Lower lobe of right lung (tissue), 2 donors: ENCODE data around the gene ZNF280D. TPM values are rescaled to one million over a fixed set of nuclear protein-coding genes. Genes with fewer than 3 reads are reported as not detected.
A peak's percentile ranks its signal among the peaks of the same experiment; 100 is the strongest.
"Not testable (repeated sequence)": the region's sequence is repeated elsewhere in the genome, so short reads cannot be mapped to it uniquely, and the experiment has no call there.

Experiments used
- ATAC-seq, 2 donors: fragments of 200-7000 bp; cut with Tn5 transposase; one replicate each; pipeline ENCODE4 v1.9.1; 2020 to 2022; ENCODE audit warnings: mild to moderate bottlenecking in 2 of 2, moderate library complexity in 2 of 2
- DNase-seq: peaks from one replicate; pipeline ENCODE4 v3.0.0-alpha.2; 2020
- H3K27ac ChIP-seq: fragments of 200-600 bp; one replicate; pipeline ENCODE4 v1.8.0; 2022
- H3K27me3 ChIP-seq: fragments of 200-600 bp; one replicate; pipeline ENCODE4 v1.8.0; 2022; ENCODE audit warnings: low read depth
- H3K36me3 ChIP-seq: fragments of 200-600 bp; one replicate; pipeline ENCODE4 v1.8.0; 2022; ENCODE audit warnings: mild to moderate bottlenecking
- H3K4me1 ChIP-seq: fragments of 200-600 bp; one replicate; pipeline ENCODE4 v1.8.0; 2022
- H3K4me3 ChIP-seq: fragments of 200-600 bp; one replicate; pipeline ENCODE4 v1.8.0; 2022; ENCODE audit warnings: mild to moderate bottlenecking
- H3K9me3 ChIP-seq: fragments of 200-600 bp; one replicate; pipeline ENCODE4 v1.8.0; 2022
- intact Hi-C: fragments of 100-400 bp; cut with DNase I; formaldehyde crosslinking; loops from one replicate; pipeline ENCODE4 v1.11.0; 2022
- long read RNA-seq: library from polyadenylated mRNA; unstranded; transcript quantifications from one replicate; pipeline ENCODE4 v2.0.0, GENCODE V29; 2021
- total RNA-seq: library from RNA; stranded (reverse); fragmentation: NEBNext Ultra II Directional; extraction: Animal tissue kit (Norgen Biotek cat#: 25700); gene quantifications from one replicate; pipeline ENCODE4 v1.2.1, GENCODE V29; 2021
- TF ChIP-seq, protein P1 (sequence below): fragments of 200-600 bp; IDR thresholded peaks from one replicate; pipeline ENCODE4 v1.8.0; 2022; ENCODE audit warnings: antibody characterized with exemption, mild to moderate bottlenecking
- donor health status: DM: no; HTN: yes; CAD: no; lungs with severe emphysema.

Gene ZNF280D, protein sequence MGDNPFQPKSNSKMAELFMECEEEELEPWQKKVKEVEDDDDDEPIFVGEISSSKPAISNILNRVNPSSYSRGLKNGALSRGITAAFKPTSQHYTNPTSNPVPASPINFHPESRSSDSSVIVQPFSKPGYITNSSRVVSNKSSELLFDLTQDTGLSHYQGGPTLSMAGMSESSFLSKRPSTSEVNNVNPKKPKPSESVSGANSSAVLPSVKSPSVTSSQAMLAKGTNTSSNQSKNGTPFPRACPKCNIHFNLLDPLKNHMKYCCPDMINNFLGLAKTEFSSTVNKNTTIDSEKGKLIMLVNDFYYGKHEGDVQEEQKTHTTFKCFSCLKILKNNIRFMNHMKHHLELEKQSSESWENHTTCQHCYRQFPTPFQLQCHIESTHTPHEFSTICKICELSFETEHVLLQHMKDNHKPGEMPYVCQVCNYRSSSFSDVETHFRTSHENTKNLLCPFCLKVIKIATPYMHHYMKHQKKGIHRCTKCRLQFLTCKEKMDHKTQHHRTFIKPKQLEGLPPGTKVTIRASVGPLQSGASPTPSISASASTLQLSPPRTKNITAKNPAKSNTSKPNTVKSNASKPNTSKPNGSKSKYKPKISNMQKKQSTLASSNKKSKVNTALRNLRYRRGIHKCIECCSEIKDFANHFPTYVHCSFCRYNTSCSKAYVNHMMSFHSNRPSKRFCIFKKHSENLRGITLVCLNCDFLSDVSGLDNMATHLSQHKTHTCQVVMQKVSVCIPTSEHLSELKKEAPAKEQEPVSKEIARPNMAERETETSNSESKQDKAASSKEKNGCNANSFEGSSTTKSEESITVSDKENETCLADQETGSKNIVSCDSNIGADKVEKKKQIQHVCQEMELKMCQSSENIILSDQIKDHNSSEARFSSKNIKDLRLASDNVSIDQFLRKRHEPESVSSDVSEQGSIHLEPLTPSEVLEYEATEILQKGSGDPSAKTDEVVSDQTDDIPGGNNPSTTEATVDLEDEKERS
- 57.1 TPM for total RNA-seq
- long read RNA-seq, partial matches to known transcripts: 4 of 6 reads
- long read RNA-seq, other reads (novel, unspliced or antisense): 2 of 6 reads

DNA sequence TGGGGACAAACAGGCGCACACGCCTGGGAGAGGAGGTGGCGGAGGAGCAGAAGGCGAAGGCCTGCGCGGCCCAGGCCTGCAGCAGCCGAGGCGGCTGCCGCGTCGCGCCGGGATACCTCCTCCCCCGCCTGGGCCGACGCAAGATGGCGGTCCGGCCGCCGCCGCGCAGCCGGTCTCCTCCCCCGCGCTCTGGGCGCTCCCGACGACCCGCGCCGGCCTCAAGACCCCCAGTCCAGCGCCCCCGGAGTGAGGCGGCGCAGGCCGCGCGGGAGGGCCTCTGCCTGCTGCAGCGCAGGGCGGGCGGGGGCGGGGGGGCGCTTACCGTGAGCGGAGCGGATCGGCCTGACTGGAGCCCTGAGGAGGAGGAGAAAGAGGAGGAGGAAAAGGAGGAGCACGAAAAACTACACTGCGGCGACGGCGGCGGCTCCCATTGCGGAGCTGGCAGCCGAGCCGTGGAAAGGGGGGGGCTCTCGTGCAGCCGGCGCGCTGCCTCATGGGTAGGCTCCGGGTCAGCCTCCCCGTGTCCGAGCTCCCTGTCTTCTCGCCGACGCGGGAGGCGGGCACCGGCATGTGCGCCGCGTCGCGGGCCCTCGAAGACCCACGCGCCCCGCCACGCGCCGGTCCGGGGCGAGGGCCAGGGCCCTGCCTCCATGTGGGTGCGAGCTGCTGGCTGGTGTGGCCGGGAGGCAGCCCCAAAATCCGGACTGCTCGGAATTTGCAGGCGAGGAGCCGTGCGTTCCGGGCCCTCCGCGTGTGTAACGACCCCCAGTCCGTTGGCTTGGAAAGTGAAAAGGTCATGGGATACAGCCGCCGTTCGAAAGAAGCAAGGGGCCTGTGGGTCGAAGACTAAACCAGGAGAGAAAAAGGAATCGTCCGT lies at the start of gene ZNF280D:
ZNF280D (minus strand) TSS at position 374 of the 877 bp plus-strand sequence. CDS start 26,400 bp downstream, outside the sequence.
- TF ChIP-seq, protein P1, sequence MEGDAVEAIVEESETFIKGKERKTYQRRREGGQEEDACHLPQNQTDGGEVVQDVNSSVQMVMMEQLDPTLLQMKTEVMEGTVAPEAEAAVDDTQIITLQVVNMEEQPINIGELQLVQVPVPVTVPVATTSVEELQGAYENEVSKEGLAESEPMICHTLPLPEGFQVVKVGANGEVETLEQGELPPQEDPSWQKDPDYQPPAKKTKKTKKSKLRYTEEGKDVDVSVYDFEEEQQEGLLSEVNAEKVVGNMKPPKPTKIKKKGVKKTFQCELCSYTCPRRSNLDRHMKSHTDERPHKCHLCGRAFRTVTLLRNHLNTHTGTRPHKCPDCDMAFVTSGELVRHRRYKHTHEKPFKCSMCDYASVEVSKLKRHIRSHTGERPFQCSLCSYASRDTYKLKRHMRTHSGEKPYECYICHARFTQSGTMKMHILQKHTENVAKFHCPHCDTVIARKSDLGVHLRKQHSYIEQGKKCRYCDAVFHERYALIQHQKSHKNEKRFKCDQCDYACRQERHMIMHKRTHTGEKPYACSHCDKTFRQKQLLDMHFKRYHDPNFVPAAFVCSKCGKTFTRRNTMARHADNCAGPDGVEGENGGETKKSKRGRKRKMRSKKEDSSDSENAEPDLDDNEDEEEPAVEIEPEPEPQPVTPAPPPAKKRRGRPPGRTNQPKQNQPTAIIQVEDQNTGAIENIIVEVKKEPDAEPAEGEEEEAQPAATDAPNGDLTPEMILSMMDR: no peak
- Histone ChIP-seq H3K27ac (peak within 1 kb of the TSS; percentile 97), H3K4me1 (peaks cover 43% of the 10 kb centered on the region), H3K27me3 (no peaks in the 10 kb centered on the region), H3K9me3 (no peaks in the 10 kb centered on the region), H3K4me3 (peak within 1 kb of the TSS; percentile 67), H3K36me3 (no peaks in the 10 kb centered on the region)
- peak; percentile 97 to 98 for ATAC-seq
- intact Hi-C loops: no loop called here
- DNase-seq: peak; percentile 95

DNA sequence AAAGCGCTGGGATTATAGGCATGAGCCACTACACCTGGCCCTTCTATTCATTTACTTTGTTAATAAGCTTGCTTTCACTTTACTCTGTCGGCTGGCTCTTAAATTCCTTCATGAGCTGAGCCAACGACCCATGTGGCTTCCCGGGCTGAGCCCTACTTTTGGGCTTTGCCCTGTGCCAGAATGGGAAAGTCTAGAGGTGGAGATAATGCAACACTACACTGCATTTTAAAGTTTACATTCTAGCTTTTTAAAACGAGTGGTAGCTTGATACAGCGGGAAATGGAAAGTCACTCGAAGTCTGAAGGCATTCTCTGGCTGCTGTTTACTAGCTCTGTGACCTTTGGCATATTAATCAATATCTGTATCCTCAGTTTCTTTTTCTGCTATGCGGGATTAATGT lies 49.0 kb upstream of the ZNF280D start:
- Histone ChIP-seq H3K4me1 (no peaks in the 10 kb centered on the region), H3K27me3 (no peaks in the 10 kb centered on the region), H3K9me3 (no peaks in the 10 kb centered on the region), H3K36me3 (no peaks in the 10 kb centered on the region), H3K4me3 (no peak overlapping the region), H3K27ac (no peak overlapping the region)
- intact Hi-C loops: no loop called here
- ATAC-seq (no peak), DNase-seq (no peak)
- TF ChIP-seq, protein P1: no peak

DNA sequence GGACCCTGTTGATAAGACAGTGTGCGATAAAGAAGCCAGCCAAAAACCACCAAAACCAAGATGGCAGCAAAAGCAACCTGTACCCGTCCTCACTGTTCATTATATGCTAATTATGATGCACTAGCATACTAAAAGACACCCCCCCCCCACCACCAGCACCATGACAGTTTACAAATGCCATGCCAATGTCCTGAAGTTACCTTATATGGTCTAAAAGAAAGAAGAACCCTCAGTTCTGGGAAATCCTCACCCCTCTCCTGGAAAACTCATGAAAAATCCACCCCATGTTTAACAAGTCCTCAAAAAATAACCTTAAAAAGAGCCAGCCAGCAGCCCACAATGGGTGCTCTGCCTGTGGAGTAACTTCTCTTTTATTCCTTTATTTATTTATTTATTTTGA lies 48.4 kb upstream of the ZNF280D start:
- no peak for ATAC-seq
- TF ChIP-seq, protein P1: no peak
- H3K4me1 ChIP-seq: no peaks in the 10 kb centered on the region
- no peaks in the 10 kb centered on the region for H3K9me3 ChIP-seq
- no peak overlapping the region for H3K4me3 ChIP-seq
- intact Hi-C loops: no loop called here
- H3K27ac ChIP-seq: no peak overlapping the region
- no peaks in the 10 kb centered on the region for H3K36me3 ChIP-seq
- H3K27me3 ChIP-seq: no peaks in the 10 kb centered on the region
- DNase-seq: no peak

DNA sequence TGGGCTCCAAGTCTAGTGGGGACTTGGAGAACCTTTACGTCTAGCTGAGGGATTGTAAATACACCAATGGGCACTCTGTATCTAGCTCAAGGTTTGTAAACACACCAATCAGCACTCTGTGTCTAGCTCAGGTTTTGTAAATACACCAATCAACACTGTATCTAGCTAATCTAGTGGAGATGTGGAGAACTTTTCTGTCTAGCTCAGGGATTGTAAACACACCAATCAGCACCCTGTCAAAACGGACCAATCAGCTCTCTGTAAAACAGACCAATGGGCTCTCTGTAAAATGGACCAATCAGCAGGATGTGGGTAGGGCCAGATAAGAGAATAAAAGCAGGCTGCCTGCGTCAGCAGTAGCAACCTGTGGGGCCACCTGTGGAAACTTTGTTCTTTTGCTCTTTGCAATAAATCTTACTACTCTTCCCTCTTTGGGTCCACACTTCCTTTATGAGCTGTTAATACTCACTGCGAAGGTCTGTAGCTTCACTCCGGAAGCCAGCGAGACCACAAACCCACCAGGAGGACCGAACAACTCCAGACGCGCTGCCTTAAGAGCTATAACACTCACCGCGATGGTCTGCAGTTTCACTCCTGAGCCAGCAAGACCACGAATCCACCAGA lies 46.9 kb upstream of the ZNF280D start:
- H3K9me3 ChIP-seq, intact Hi-C loops, ATAC-seq: not testable (repeated sequence)

DNA sequence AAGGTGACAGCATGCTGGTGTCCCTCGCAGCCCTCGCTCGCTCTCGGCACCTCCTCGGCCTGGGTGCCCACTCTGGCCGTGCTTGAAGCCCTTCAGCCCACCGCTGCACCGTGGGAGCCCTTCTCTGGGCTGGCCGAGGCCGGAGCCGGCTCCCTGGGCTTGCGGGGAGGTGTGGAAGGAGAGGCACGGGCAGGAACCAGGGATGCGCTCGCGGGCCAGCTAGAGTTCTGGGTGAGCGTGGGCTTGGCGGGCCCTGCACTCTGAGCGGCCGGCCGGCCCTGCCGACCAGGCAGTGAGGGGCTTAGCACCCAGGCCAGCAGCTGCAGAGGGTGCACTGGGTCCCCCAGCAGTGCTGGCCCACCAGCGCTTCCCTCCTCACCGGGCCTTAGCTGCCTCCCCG lies 46.1 kb upstream of the ZNF280D start:
- H3K4me3 ChIP-seq, H3K9me3 ChIP-seq, DNase-seq, H3K4me1 ChIP-seq, H3K27ac ChIP-seq, intact Hi-C loops, H3K36me3 ChIP-seq, ATAC-seq, H3K27me3 ChIP-seq: not testable (repeated sequence)

More for the DNA sequence above, 46.9 kb upstream of the ZNF280D start:
- not testable (repeated sequence) for DNase-seq, H3K27ac ChIP-seq, H3K4me1 ChIP-seq, H3K36me3 ChIP-seq, H3K27me3 ChIP-seq, H3K4me3 ChIP-seq
